Measurements from ENCODE around the gene KRTCAP2. TPM values are rescaled to one million over a fixed set of nuclear protein-coding genes. Genes with fewer than 3 reads are reported as not detected.

Gene KRTCAP2
- total RNA-seq, 1 donor from 2014 or later = 201 TPM

- H3K27ac Mint-ChIP-seq (ENCODE audit: unreplicated experiment) = no peak overlapping the region
- peaks cover 21% of the 10 kb centered on the region for H3K36me3 Mint-ChIP-seq (ENCODE audit: unreplicated experiment)
- DNase-seq (ENCODE audit: extremely low spot score, unreplicated experiment) = no peak
- no peak for TF ChIP-seq CTCF (IDR thresholded peaks at IDR 0.05)
- H3K27me3 Mint-ChIP-seq (ENCODE audit: unreplicated experiment) = no peaks in the 10 kb centered on the region
- no peaks in the 10 kb centered on the region for H3K9me3 Mint-ChIP-seq (ENCODE audit: unreplicated experiment)
- H3K4me3 Mint-ChIP-seq (ENCODE audit: unreplicated experiment) = no peak overlapping the region
- peaks cover 19% of the 10 kb centered on the region for H3K4me1 Mint-ChIP-seq (ENCODE audit: unreplicated experiment)
Observed at GRCh38 chr1:155178441-155179111, 5.5 kb upstream of the KRTCAP2 start.

- H3K36me3 Mint-ChIP-seq (ENCODE audit: unreplicated experiment) = peaks cover 19% of the 10 kb centered on the region
- H3K27me3 Mint-ChIP-seq (ENCODE audit: unreplicated experiment) = no peaks in the 10 kb centered on the region
- H3K4me3 Mint-ChIP-seq (ENCODE audit: unreplicated experiment) = no peak overlapping the region
- DNase-seq (ENCODE audit: extremely low spot score, unreplicated experiment) = no peak
- no peak for TF ChIP-seq CTCF (IDR thresholded peaks at IDR 0.05)
- H3K27ac Mint-ChIP-seq (ENCODE audit: unreplicated experiment) = no peak overlapping the region
- H3K4me1 Mint-ChIP-seq (ENCODE audit: unreplicated experiment) = peaks cover 24% of the 10 kb centered on the region
- H3K9me3 Mint-ChIP-seq (ENCODE audit: unreplicated experiment) = no peaks in the 10 kb centered on the region
Observed at GRCh38 chr1:155177918-155178281, 4.8 kb upstream of the KRTCAP2 start.

GRCh38 chr1:155177192-155177917, 4.3 kb upstream of the KRTCAP2 start:
- H3K27me3 Mint-ChIP-seq (ENCODE audit: unreplicated experiment) = no peaks in the 10 kb centered on the region
- H3K27ac Mint-ChIP-seq (ENCODE audit: unreplicated experiment) = no peak overlapping the region
- peaks cover 18% of the 10 kb centered on the region for H3K36me3 Mint-ChIP-seq (ENCODE audit: unreplicated experiment)
- no peaks in the 10 kb centered on the region for H3K9me3 Mint-ChIP-seq (ENCODE audit: unreplicated experiment)
- no peak overlapping the region for H3K4me3 Mint-ChIP-seq (ENCODE audit: unreplicated experiment)
- TF ChIP-seq CTCF (IDR thresholded peaks at IDR 0.05) = no peak
- H3K4me1 Mint-ChIP-seq (ENCODE audit: unreplicated experiment) = peaks cover 27% of the 10 kb centered on the region
- DNase-seq (ENCODE audit: extremely low spot score, unreplicated experiment) = no peak

- peak; percentile 93 for TF ChIP-seq CTCF (IDR thresholded peaks at IDR 0.05)
- Mint-ChIP-seq H3K36me3 (ENCODE audit: unreplicated experiment) (peaks cover 17% of the 10 kb centered on the region), H3K9me3 (ENCODE audit: unreplicated experiment) (no peaks in the 10 kb centered on the region), H3K4me3 (ENCODE audit: unreplicated experiment) (no peak overlapping the region), H3K27ac (ENCODE audit: unreplicated experiment) (no peak overlapping the region), H3K4me1 (ENCODE audit: unreplicated experiment) (peaks cover 34% of the 10 kb centered on the region), H3K27me3 (ENCODE audit: unreplicated experiment) (no peaks in the 10 kb centered on the region)
- DNase-seq (ENCODE audit: extremely low spot score, unreplicated experiment) = peak; percentile 95
Observed at GRCh38 chr1:155176544-155177071, 3.5 kb upstream of the KRTCAP2 start.

- H3K4me3 Mint-ChIP-seq (ENCODE audit: unreplicated experiment) = no peak overlapping the region
- H3K4me1 Mint-ChIP-seq (ENCODE audit: unreplicated experiment) = peaks cover 34% of the 10 kb centered on the region
- TF ChIP-seq CTCF (IDR thresholded peaks at IDR 0.05) = no peak
- H3K27me3 Mint-ChIP-seq (ENCODE audit: unreplicated experiment) = no peaks in the 10 kb centered on the region
- peaks cover 15% of the 10 kb centered on the region for H3K36me3 Mint-ChIP-seq (ENCODE audit: unreplicated experiment)
- H3K27ac Mint-ChIP-seq (ENCODE audit: unreplicated experiment) = no peak overlapping the region
- no peaks in the 10 kb centered on the region for H3K9me3 Mint-ChIP-seq (ENCODE audit: unreplicated experiment)
- DNase-seq (ENCODE audit: extremely low spot score, unreplicated experiment) = no peak
Observed at GRCh38 chr1:155175927-155176371, 2.8 kb upstream of the KRTCAP2 start.

All from osteocyte (in vitro differentiated cells).